Activated T-helper 17 cell treated with anti-CD3 and anti-CD28 coated beads, Interleukin-2, amount 50 U/mL, for 72 hours (primary cell): ENCODE measurements around the gene ATP6V1C2. TPM values are rescaled to one million over a fixed set of nuclear protein-coding genes. Genes with fewer than 3 reads are reported as not detected.

ENCODE experiments used
- ATAC-seq: fragments of 150-1000 bp; cut with Tn5 transposase; replicated peaks from 2 replicates; pipeline ENCODE4 v1.10.0; 2021; ENCODE audit warnings: mild to moderate bottlenecking, moderate library complexity
- H3K27ac Mint-ChIP-seq: one replicate; pipeline ENCODE4 v1.8.0; 2022; ENCODE audit warnings: mixed read lengths
- H3K27me3 Mint-ChIP-seq: one replicate; pipeline ENCODE4 v1.8.0; 2022; ENCODE audit warnings: mixed read lengths
- H3K36me3 Mint-ChIP-seq: one replicate; pipeline ENCODE4 v1.8.0; 2022; ENCODE audit warnings: low read depth, mild to moderate bottlenecking, mixed read lengths
- H3K4me1 Mint-ChIP-seq: one replicate; pipeline ENCODE4 v1.8.0; 2022; ENCODE audit warnings: mixed read lengths
- H3K4me3 Mint-ChIP-seq: one replicate; pipeline ENCODE4 v1.8.0; 2022; ENCODE audit warnings: mild to moderate bottlenecking, mixed read lengths
- H3K9me3 Mint-ChIP-seq: one replicate; pipeline ENCODE4 v1.8.0; 2022; ENCODE audit warnings: mixed read lengths
- total RNA-seq, 2 donors: library from RNA; stranded (reverse); gene quantifications; one replicate each; pipeline ENCODE4 v1.2.3, GENCODE V29; 2022

Gene ATP6V1C2
- total RNA-seq, 2 donors from 2014 or later = not detected

DNA sequence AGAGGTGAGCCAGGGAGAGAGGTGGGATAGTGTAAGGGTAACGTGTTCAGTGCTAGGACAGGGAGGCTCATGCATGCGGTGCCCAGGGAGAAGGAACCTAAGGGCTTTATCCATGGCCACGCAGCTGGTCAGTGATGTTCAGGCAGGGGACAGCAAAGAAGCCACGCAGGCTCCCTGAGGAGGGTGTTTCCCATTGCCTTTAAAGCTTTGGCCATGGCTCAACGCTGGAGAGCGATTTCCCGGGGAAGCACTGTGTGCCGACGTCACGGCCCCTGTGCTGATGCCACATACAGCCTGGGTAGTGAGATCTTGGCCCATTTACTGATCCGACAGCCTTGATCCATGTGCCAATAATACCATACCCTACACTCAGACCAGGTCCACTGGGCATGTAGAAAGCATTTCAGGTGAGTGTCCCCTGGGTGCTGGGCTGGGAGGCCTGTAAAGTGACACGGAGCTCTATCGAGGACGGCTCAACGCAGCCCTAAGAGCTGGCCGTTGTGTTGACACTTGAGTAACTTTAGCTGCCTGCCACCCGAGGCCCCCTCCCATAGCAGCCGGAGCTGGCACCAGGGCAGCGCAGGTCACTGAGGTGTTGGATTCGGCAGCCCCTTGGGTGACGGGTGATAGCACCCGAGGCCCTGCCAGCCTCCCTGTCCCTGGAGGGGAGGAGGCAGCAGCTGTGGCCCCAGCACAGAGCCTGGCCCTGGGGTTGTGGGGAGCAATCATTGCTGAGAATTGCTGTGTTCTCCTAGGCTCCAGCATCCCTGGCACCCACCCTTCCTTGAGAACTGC is 49.7 kb downstream of the ATP6V1C2 start:
- Mint-ChIP-seq H3K4me1 (no peaks in the 10 kb centered on the region), H3K36me3 (no peaks in the 10 kb centered on the region), H3K27ac (no peak overlapping the region), H3K4me3 (no peak overlapping the region), H3K9me3 (no peaks in the 10 kb centered on the region), H3K27me3 (no peaks in the 10 kb centered on the region)
- no peak for ATAC-seq

DNA sequence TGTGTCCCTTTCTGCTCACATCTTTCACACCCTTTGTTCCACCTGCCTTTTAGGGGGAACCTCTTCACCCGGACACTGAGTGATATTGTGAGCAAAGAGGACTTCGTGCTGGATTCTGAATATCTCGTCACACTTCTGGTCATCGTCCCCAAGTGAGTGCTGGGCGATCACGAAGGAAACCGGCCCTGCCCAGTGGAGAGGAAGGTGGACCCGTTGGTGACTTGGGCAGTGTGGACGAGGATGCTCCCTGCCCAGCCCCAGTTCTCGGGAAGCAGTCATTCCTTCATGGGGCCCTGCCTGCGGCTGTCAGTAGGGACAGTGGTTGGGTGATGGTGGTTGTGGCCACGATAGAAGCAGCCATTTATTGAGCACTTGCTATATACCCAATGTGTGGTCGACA is 50.4 kb downstream of the ATP6V1C2 start:
- Mint-ChIP-seq H3K36me3 (no peaks in the 10 kb centered on the region), H3K4me1 (no peaks in the 10 kb centered on the region), H3K4me3 (no peak overlapping the region), H3K27ac (no peak overlapping the region), H3K27me3 (no peaks in the 10 kb centered on the region), H3K9me3 (no peaks in the 10 kb centered on the region)
- no peak for ATAC-seq

DNA sequence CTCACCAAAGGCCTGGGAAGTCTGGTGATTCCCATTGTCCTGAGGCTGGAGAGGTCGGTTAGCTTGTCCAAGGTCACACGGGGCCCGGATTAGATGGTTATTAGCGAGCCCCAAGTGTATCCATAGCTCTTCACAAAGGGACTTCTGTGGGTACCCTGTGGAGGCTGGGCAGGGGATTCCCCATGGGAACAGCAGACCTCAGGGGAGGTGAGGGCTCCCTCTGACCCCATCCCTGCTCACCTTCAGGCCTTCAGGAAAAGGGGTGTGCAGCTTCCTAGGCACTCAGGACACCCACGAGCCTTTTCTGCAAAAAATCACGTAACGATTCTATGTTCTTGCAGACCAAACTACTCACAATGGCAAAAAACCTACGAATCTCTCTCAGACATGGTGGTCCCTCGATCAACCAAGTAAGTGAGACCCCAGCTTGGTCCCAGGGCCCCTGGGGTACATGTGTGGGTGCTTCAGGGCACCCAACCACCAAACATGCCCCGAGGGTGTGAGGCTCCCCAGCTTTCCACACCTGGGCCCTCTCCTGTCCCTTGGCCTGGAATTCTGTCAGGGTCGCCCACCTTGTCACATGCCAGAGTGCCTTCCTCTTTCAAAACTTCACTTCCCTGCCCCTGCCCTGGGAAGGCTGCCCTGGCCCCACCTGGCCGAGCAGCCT is 50.9 kb downstream of the ATP6V1C2 start:
- Mint-ChIP-seq H3K4me1 (no peaks in the 10 kb centered on the region), H3K4me3 (no peak overlapping the region), H3K27me3 (no peaks in the 10 kb centered on the region), H3K27ac (no peak overlapping the region), H3K9me3 (no peaks in the 10 kb centered on the region), H3K36me3 (peaks cover 2% of the 10 kb centered on the region)
- no peak for ATAC-seq

DNA sequence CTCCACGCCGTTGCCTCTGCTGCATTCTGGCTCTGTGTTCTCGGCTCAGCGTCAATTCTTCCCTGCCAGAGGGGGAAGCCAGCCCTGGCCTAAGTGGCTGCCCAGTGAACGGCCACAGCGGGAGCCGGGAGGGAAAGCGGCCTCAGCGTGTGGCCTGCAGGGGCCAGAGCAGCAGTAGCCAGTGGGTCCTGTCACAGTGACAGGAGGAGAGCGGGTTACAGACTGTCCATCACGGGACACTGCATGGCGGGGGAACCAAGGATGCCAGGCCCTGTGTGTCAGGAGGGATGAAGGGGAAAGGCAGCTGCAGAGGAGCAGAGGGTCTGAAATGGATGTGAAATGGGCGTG is 51.4 kb downstream of the ATP6V1C2 start:
- no peaks in the 10 kb centered on the region for H3K4me1 Mint-ChIP-seq
- H3K4me3 Mint-ChIP-seq = no peak overlapping the region
- no peak for ATAC-seq
- H3K36me3 Mint-ChIP-seq = peaks cover 5% of the 10 kb centered on the region
- no peaks in the 10 kb centered on the region for H3K9me3 Mint-ChIP-seq
- H3K27me3 Mint-ChIP-seq = no peaks in the 10 kb centered on the region
- H3K27ac Mint-ChIP-seq = no peak overlapping the region

DNA sequence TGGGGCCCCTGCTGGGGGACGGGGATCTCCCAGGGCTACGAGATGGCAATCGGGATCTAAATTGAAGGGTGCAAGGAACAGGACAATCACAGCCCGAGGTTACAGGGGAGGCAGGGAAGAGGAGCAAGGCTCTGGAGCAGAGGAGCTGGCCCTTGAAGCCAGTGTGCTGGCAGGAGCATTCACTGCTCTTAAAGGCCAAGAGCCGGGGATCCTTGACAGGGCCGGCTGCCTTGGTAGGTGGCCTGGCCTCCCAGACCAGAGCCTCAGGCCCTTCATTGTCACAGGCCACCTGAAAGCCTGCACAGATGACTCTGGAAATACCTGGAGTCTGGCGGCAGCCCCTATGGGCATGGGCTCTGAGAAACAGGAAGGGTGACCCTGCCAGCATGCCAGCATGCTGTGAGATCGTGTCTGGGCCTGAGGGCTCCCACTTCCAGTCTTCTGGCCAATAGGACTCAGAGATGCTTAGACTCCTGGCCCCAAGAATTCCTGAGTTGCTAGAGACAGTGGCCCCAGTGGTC is 52.5 kb downstream of the ATP6V1C2 start:
- no peaks in the 10 kb centered on the region for H3K9me3 Mint-ChIP-seq
- no peak overlapping the region for H3K4me3 Mint-ChIP-seq
- H3K27ac Mint-ChIP-seq = no peak overlapping the region
- no peaks in the 10 kb centered on the region for H3K27me3 Mint-ChIP-seq
- H3K4me1 Mint-ChIP-seq = no peaks in the 10 kb centered on the region
- ATAC-seq = no peak
- H3K36me3 Mint-ChIP-seq = peaks cover 9% of the 10 kb centered on the region

DNA sequence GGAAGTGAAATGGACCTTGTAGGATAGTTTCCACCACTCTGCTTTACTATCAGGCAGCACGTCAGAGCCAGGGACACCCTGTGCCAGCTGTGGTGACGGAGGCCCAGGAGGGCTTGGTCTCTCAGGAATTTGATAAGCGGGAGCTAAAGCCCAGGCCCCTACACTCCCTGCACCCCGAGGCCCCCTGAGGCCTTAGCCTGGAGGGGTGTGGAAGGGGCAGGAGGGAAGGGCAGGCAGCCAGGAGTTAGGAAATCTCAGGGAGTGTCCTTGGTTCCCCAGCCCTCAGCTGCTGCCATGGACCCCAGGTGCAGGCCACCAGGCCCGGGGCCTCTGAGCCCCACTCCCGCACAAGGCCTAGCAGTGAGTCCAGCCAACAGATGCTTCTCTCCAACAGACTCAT is 53.0 kb downstream of the ATP6V1C2 start:
- no peak for ATAC-seq
- H3K9me3 Mint-ChIP-seq = no peaks in the 10 kb centered on the region
- H3K4me1 Mint-ChIP-seq = no peaks in the 10 kb centered on the region
- peaks cover 11% of the 10 kb centered on the region for H3K36me3 Mint-ChIP-seq
- H3K27ac Mint-ChIP-seq = no peak overlapping the region
- H3K27me3 Mint-ChIP-seq = no peaks in the 10 kb centered on the region
- no peak overlapping the region for H3K4me3 Mint-ChIP-seq

DNA sequence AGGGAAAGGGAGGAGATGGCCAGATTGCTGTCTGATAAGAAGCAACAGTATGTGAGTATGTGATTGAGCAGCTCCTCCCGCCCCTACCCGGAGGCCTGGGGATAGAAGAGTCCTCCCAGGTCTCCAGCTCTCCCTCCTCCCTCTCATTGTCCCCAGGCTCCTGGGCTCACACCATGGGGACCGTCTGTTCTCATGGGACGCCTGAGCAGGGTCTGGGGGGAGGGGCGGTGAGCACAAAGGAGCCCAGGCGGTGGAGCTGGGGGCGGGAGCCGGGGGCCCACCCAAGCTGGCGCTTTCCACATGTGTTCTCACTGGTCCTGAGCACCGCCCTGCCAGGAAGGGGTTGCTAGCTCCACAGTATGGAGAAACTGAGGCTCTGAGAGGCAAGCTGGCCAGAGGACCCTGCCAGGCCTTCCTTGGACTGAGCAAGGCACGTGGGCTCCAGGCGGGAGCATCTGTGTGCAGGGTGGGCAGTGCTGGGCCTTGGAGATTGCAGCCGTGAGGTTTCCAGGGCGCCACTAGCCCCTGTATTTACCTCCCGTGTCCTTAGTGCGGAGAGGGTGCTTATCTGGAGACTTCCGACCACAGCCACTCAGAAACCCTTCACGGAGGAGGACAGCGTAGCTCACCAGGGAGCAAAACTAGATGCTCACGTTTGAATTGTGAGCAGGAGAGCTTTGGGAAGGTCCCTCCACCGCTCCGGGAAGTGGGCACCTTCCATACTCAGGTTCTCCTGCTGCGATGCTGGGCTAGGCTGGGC is 53.8 kb downstream of the ATP6V1C2 start:
- Mint-ChIP-seq H3K9me3 (no peaks in the 10 kb centered on the region), H3K4me3 (no peak overlapping the region), H3K36me3 (peaks cover 17% of the 10 kb centered on the region), H3K27me3 (no peaks in the 10 kb centered on the region), H3K27ac (no peak overlapping the region), H3K4me1 (no peaks in the 10 kb centered on the region)
- no peak for ATAC-seq

DNA sequence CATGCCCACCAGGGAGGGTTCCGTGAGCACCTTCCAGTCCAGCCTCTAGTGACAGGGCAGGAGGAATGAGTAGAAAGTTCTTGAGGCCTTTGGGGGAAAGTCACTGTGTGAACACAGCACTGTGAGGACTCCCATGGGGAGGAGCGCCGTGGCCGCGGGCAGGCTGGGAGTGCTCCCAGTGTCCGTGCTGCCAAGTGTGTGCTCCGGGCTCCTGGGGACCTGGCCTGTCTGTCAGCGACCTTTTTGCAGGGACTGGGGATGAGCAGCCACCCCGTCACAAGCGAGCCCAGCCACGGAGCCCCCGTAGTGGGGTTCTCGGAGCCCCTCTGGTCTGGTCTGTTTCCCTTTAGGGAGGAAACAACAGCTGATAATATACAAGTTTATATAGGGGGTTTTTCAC is 54.4 kb downstream of the ATP6V1C2 start:
- H3K9me3 Mint-ChIP-seq = no peaks in the 10 kb centered on the region
- no peaks in the 10 kb centered on the region for H3K4me1 Mint-ChIP-seq
- H3K27ac Mint-ChIP-seq = no peak overlapping the region
- no peak overlapping the region for H3K4me3 Mint-ChIP-seq
- no peak for ATAC-seq
- no peaks in the 10 kb centered on the region for H3K27me3 Mint-ChIP-seq
- H3K36me3 Mint-ChIP-seq = peaks cover 23% of the 10 kb centered on the region

DNA sequence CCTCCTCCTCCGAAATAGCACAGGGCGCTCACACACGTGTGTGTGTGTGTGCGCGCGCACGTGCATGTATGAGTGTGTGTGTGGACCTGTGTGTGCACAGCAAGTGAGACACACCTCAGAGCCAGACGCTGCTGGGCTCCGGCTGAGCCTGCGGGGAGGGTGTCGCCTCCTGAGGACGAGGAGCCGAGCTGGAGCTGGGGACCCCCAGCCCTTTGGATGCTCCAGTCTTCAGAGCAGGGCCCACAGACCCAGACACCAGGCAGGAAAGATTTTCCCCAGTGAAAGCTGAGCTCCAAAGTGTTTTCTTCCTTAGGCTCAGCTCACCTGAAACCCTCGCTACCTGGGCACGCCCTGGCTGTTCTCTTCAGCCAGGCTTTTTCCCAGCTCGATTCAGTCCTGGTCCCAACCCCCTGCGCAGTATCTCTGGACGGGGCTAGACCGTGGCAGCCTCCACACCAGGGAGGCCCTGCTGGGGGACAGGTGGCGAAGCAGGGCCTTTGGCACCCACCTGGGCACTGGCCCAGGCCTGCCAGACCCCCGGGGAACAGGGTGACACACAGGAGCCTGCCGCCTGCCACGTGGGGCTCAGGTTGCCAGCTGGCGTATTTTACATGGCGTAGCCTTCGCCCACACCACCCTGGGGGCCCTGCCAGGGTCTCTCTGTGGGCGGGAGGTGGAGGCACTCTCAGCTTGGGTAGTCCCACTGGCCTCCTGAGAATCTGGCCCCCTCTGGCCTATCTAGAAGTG is 55.0 kb downstream of the ATP6V1C2 start:
- ATAC-seq = no peak
- Mint-ChIP-seq H3K9me3 (no peaks in the 10 kb centered on the region), H3K4me3 (no peak overlapping the region), H3K4me1 (no peaks in the 10 kb centered on the region), H3K27ac (no peak overlapping the region), H3K36me3 (peaks cover 29% of the 10 kb centered on the region), H3K27me3 (no peaks in the 10 kb centered on the region)

DNA sequence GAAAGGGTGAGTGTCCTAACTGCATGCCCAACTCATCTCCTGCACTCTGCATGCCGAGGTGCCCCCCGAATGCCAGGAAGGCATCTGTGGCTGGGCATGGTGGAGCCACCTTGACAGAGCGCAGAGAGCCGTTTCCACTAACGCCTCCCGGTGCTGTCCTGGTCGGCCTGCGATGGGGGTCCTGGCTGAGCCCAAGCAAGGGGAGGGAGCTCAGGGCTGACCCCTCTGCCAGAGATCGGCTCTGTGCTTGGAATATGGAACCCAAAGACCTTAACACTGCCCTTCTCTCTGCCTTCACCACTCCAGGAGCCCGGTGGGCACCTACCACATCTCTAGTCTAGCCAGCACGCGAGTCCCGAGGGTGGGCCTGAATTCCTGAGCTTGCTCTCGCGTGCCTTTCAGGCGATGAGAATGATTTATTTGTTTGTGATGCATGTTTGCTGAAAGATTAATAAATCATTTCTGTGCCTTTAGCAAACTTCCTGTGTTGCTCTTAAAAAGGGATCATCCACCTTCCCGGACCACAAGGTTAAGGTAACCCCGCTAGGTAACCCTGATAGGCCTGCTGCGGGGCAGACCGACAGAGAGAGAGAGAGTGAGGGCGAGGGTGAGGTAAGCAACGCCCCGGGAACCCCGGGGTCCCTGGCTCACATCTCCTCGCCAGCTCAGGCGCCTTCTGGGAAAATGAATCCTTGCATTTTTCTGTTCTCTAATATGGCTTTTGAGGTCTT is 55.8 kb downstream of the ATP6V1C2 start:
- no peaks in the 10 kb centered on the region for H3K4me1 Mint-ChIP-seq
- no peak for ATAC-seq
- peaks cover 38% of the 10 kb centered on the region for H3K36me3 Mint-ChIP-seq
- no peaks in the 10 kb centered on the region for H3K27me3 Mint-ChIP-seq
- no peak overlapping the region for H3K4me3 Mint-ChIP-seq
- H3K9me3 Mint-ChIP-seq = no peaks in the 10 kb centered on the region
- H3K27ac Mint-ChIP-seq = no peak overlapping the region

DNA sequence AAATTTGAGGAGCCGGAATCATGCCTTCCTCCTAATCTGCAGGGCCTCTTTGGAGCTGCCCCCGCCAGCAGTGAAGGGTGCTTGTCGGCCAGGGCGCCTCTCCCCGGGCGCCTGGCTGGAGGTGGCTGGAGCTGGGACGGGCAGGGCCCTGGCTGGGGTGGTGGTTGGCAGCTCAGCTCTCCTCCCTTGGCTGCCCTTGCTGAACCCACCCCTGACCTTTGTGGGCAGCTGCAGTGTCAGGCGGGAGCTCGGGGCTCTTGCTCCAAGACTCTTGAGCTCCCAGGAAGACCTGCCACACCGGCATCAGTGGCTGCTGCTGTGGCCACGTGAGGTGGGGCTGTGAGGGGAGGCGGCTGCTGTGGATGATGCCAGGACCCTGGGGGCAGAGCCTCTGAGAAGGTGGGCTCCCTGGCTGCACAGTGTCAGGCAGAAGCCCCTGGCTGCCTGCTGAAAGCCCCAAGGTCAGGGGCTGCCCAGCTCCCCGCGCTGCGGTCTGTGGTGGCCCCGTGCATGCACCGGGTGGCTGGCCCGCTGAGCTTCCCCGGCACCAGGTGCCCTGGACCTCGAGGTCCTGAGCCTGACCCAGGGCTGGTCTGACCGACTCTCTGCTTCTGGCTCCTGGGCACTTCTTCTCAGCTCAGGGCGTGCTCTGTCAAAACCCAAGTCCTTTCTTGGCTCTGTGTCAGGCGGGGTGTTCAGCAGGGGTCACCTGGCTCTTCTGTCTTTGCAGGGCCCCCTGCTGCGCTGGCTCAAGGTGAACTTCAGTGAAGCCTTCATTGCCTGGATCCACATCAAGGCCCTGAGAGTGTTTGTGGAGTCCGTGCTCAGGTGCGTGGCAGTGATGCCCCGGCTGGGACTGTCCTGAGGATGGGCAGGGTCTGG is 56.7 kb downstream of the ATP6V1C2 start:
- Mint-ChIP-seq H3K9me3 (no peaks in the 10 kb centered on the region), H3K27me3 (no peaks in the 10 kb centered on the region), H3K4me1 (no peaks in the 10 kb centered on the region), H3K36me3 (peaks cover 46% of the 10 kb centered on the region), H3K27ac (no peak overlapping the region), H3K4me3 (no peak overlapping the region)
- no peak for ATAC-seq

DNA sequence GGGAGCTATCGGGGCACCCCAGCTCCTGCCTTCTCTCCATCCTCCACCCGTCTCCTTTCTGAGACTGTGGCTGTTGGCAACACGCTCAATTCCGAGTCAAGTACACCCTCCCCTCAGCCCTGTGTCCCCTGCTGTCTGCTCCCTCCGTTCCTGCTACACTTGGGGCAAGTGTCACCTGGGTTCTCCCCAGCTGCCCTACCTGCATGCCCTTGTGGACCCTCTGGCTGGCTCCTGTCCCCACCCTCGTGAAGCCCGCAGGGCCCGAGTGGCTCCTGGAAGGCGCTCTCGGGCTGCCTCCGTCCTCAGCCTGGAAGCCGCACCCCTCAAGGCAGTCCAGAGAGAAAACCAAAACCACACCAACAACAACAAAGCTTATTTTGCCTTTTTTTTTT is 57.3 kb downstream of the ATP6V1C2 start:
- H3K27me3 Mint-ChIP-seq = no peaks in the 10 kb centered on the region
- H3K9me3 Mint-ChIP-seq = no peaks in the 10 kb centered on the region
- H3K27ac Mint-ChIP-seq = no peak overlapping the region
- H3K4me3 Mint-ChIP-seq = no peak overlapping the region
- H3K4me1 Mint-ChIP-seq = no peaks in the 10 kb centered on the region
- no peak for ATAC-seq
- H3K36me3 Mint-ChIP-seq = peaks cover 52% of the 10 kb centered on the region
